HuH-7.5 (cell line): Measurements from ENCODE around the gene FAM83E.

Experiments used
- DNase-seq: peaks from one replicate; pipeline ENCODE4 v3.0.0; 2011; ENCODE audit warnings: low spot score

FAM83E gene

GRCh38 chr19:48575931-48576622 is 38.8 kb downstream of the FAM83E start:
- no peak for DNase-seq

GRCh38 chr19:48573163-48573505 is 41.7 kb downstream of the FAM83E start:
- DNase-seq: no peak

GRCh38 chr19:48571378-48572162 is 43.3 kb downstream of the FAM83E start:
- no peak for DNase-seq

- DNase-seq: no peak
These were observed 45.1 kb downstream of the FAM83E start for GRCh38 chr19:48569814-48570213.

GRCh38 chr19:48568345-48568886 is 46.5 kb downstream of the FAM83E start:
- no peak for DNase-seq

- no peak for DNase-seq
These were observed 49.8 kb downstream of the FAM83E start for GRCh38 chr19:48565090-48565489.
